SH-SY5Y (cell line): ENCODE results near the gene IL31RA.

Experiments
- GATA2 ChIP-seq: IDR thresholded peaks from 2 replicates; pipeline ENCODE4 v1.6.1; 2011; ENCODE audit warnings: mild to moderate bottlenecking, low read depth, low read length
- GATA3 ChIP-seq: IDR thresholded peaks from 2 replicates; pipeline ENCODE4 v1.6.1; 2011; ENCODE audit warnings: low read depth, mild to moderate bottlenecking, low read length, moderate library complexity

IL31RA gene

DNA sequence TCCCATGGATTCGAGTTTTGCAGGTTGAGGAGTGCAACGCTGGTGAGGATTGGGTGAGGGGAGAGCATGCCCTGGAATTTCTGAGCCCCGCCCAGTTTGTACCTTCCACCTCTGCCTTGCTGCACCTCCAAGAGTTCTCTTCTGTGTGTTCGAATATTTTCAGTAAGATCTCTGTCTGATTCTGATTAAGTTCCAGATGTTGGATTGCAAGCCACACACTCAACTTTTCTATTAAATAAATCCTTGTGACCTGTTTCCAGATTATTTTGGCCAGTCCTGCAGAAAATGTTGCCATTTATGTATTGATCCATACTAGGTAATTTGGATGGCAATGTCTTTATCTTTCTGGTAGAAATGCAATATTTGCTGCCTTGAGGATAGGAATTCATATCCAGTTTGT, 54.1 kb downstream of the IL31RA start:
- TF ChIP-seq GATA3, result no peak
- TF ChIP-seq GATA2, result no peak

DNA sequence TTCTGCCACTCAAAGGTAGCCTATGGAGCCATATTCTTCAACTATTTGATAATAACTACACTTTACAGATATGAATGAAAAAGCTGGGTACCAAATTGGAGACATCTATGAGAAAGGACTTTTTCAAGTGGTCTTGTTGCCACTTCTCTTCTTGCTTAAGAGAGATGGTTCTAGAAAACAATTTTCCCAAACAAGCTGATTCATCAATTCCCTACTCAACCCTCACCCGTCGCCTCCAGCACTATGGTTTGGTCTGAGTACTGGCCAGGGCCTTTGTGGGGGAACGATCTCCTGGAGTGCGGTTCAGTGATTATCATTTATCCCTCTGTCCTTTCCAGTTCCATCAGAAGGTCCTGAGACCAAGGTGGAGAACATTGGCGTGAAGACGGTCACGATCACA, 56.8 kb downstream of the IL31RA start:
- TF ChIP-seq GATA3 (no peak), GATA2 (no peak)

- no peak for TF ChIP-seq GATA3
- TF ChIP-seq GATA2, result no peak
Measured at GRCh38 chr5:55908804-55909203, 57.6 kb downstream of the IL31RA start.

- TF ChIP-seq GATA2, result no peak
- no peak for TF ChIP-seq GATA3
Measured at GRCh38 chr5:55911784-55912653, 60.9 kb downstream of the IL31RA start.

GRCh38 chr5:55913466-55914413, 62.6 kb downstream of the IL31RA start:
- no peak for TF ChIP-seq GATA3
- TF ChIP-seq GATA2, result no peak

- no peak for TF ChIP-seq GATA3
- no peak for TF ChIP-seq GATA2
Measured at GRCh38 chr5:55914971-55915370, 63.8 kb downstream of the IL31RA start.

DNA sequence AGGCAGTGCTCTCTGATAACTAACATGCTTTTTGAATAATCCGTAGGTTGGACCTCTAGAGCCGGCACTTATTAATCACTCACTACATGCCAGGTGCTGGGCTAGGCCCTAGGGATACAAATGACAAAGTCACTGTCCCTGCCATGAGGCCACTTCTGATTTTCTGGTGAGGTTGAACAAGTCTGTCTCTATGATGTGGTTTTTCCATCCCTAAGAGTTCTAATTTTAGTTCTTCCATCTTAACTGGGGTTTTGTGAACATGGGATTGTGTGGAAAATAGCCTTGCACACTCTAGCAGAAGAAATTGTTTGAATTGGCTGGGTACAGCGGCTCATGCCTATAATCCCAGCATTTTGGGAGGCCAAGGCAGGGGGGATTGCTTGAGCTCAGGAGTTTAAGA, 64.6 kb downstream of the IL31RA start:
- TF ChIP-seq GATA2, result no peak
- TF ChIP-seq GATA3, result no peak

DNA sequence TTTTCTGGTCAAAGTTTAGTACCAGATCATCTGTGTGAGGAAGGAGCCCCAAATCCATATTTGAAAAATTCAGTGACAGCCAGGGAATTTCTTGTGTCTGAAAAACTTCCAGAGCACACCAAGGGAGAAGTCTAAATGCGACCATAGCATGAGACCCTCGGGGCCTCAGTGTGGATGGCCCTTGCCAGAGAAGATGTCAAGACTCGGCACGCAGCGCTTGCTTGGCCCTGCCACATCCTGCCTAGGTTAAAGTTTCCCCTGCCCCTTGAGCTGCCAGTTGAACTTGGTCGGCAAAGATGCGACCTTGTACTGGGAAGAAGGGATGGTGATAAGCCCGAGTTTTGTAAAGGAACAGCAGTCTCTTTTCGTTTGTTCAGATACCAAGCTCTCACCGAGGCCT, 65.8 kb downstream of the IL31RA start:
- TF ChIP-seq GATA3 (no peak), GATA2 (no peak)

GRCh38 chr5:55917402-55918086, 66.4 kb downstream of the IL31RA start:
- TF ChIP-seq GATA2, result no peak
- no peak for TF ChIP-seq GATA3

GRCh38 chr5:55918087-55919035, 67.2 kb downstream of the IL31RA start:
- no peak for TF ChIP-seq GATA2
- TF ChIP-seq GATA3, result no peak

- no peak for TF ChIP-seq GATA3
- no peak for TF ChIP-seq GATA2
Measured at GRCh38 chr5:55919625-55920024, 68.5 kb downstream of the IL31RA start.

DNA sequence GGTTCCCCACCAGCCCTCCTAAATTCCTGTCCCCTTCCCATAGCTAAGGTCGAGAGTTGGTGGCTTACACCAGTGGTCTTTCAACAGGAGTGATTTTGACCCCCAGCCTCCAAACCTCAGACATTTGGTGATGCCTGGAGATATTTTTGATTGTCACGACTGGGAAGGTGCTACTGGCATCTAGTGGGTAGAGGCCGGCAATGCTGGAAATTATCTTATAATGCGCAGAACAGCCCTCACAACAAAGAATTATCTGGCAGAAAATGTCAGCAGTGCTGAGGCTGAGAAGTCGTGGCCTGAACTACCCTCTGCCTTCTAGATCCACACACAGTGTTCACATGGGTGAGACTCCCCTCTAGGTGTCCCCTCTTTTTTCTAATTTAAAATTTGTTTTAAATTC, 69.6 kb downstream of the IL31RA start:
- no peak for TF ChIP-seq GATA2
- TF ChIP-seq GATA3, result no peak

GRCh38 chr5:55921617-55922016, 70.5 kb downstream of the IL31RA start:
- TF ChIP-seq GATA3, result no peak
- TF ChIP-seq GATA2, result no peak
